HCT116 (cell line): ENCODE results near the gene KAZN. TPM values are rescaled to one million over a fixed set of nuclear protein-coding genes. Genes with fewer than 3 reads are reported as not detected.

ENCODE experiments used
- ATAC-seq: fragments of 200-7000 bp; cut with Tn5 transposase; 2 replicates; pipeline ENCODE4 v1.9.1; 2020; ENCODE audit warnings: mild to moderate bottlenecking, moderate library complexity
- BruUV-seq: library from RNA; stranded (reverse); fragments of 400-500 nt; replicated peaks from 2 replicates; lab custom pipeline; 2021; lab: Mats Ljungman, UMichigan
- CTCF ChIA-PET: fragments of 300-600 bp; sonication (Branson Sonifier 250); formaldehyde crosslinking; loops from one replicate; lab custom pipeline; 2021; ENCODE audit warnings: antibody characterized with exemption; lab: Charles Lee
- POLR2A ChIA-PET: fragments of 300-600, 350-600 bp; sonication (Branson Sonifier 250); formaldehyde crosslinking; loops from one replicate; lab custom pipeline; 2021; ENCODE audit warnings: antibody characterized with exemption; lab: Charles Lee
- RAD21 ChIA-PET, 2 experiments: fragments of 300-600 bp; sonication (Branson Sonifier 250); formaldehyde crosslinking; loops; one replicate each; lab custom pipeline; 2023; ENCODE audit warnings: low total read pairs in 2 of 2; ENCODE audit not compliant: uncharacterized antibody in 2 of 2, unreplicated experiment in 2 of 2, low non-redundant PET in 1 of 2; lab: Charles Lee
- DNase-seq: peaks from one replicate; pipeline ENCODE4 v3.0.0-alpha.2; 2010; ENCODE audit warnings: low read depth, low spot score
- H2AFZ ChIP-seq: fragments of 200-600 bp; shearing (Covaris generic), sonication (generic); 2 replicates; pipeline ENCODE4 v1.6.1; 2017; ENCODE audit warnings: low read depth, mixed run types, mixed read lengths, antibody characterized with exemption, low read length; ENCODE audit not compliant: poor library complexity, severe bottlenecking
- H3K27ac ChIP-seq: 2 replicates; pipeline ENCODE4 v1.5.1; 2012; ENCODE audit warnings: low read depth, low read length
- H3K27me3 ChIP-seq: fragments of 200-600 bp; sonication (generic); 2 replicates; pipeline ENCODE4 v1.6.1; 2016; ENCODE audit warnings: mixed run types, low read length, mixed read lengths; ENCODE audit not compliant: insufficient read depth
- H3K36me3 ChIP-seq, 2 experiments: fragments of 200-500 bp in 1 of 2; fragments of 200-600 bp in 1 of 2; sonication (Bioruptor generic) in 1 of 2; sonication (generic) in 1 of 2; 2 replicates each; pipeline versions ENCODE4 v1.5.1 to v1.6.1; 2014 to 2016; ENCODE audit warnings: low read length in 2 of 2, inconsistent platforms in 1 of 2, mixed read lengths in 1 of 2, mixed run types in 1 of 2; ENCODE audit not compliant: insufficient read depth in 2 of 2, control insufficient read depth in 1 of 2
- H3K4me1 ChIP-seq, 2 experiments: fragments of 200-600 bp in 1 of 2; sonication (generic) in 1 of 2; 2 replicates each; pipeline versions ENCODE4 v1.5.1 to v1.6.1; 2012 to 2017; ENCODE audit warnings: low read length in 2 of 2, inconsistent platforms in 1 of 2, mild to moderate bottlenecking in 1 of 2, mixed read lengths in 1 of 2, mixed run types in 1 of 2, moderate library complexity in 1 of 2; ENCODE audit not compliant: insufficient read depth in 2 of 2, control insufficient read depth in 1 of 2
- H3K4me2 ChIP-seq: fragments of 200-600 bp; sonication (generic); 2 replicates; pipeline ENCODE4 v1.6.1; 2017; ENCODE audit warnings: mixed run types, low read length, mixed read lengths
- H3K4me3 ChIP-seq, 2 experiments: fragments of 200-600 bp in 1 of 2; sonication (generic) in 1 of 2; replicated peaks in 1 of 2; 2 replicates each; pipeline ENCODE4 v1.5.1; 2011 to 2016; ENCODE audit warnings: low read length in 2 of 2, control low read depth in 1 of 2, low read depth in 1 of 2, mild to moderate bottlenecking in 1 of 2, mixed read lengths in 1 of 2, mixed run types in 1 of 2
- H3K79me2 ChIP-seq: fragments of 200-600 bp; sonication (generic); 2 replicates; pipeline ENCODE4 v1.6.1; 2017; ENCODE audit warnings: mild to moderate bottlenecking, mixed run types, low read length, moderate library complexity, mixed read lengths; ENCODE audit not compliant: insufficient read depth
- H3K9ac ChIP-seq: fragments of 200-600 bp; sonication (generic); 2 replicates; pipeline ENCODE4 v1.6.1; 2016; ENCODE audit warnings: low read length, mixed read lengths
- H3K9me2 ChIP-seq: fragments of 200-600 bp; sonication (generic), shearing (Covaris generic); 2 replicates; pipeline ENCODE4 v1.6.1; 2017; ENCODE audit warnings: mixed run types, mild to moderate bottlenecking, moderate library complexity; ENCODE audit not compliant: insufficient read depth
- H3K9me3 ChIP-seq, 2 experiments: fragments of 200-500 bp in 1 of 2; fragments of 200-600 bp in 1 of 2; sonication (Bioruptor generic) in 1 of 2; sonication (generic) in 1 of 2; 2 replicates each; pipeline ENCODE4 v1.6.1; 2014 to 2017; ENCODE audit warnings: low read length in 2 of 2, mixed read lengths in 2 of 2, inconsistent platforms in 1 of 2, low read depth in 1 of 2, mild to moderate bottlenecking in 1 of 2, mixed run types in 1 of 2, moderate library complexity in 1 of 2; ENCODE audit not compliant: control insufficient read depth in 1 of 2, insufficient read depth in 1 of 2
- H4K20me1 ChIP-seq: fragments of 200-600 bp; sonication (generic), shearing (Covaris generic); 2 replicates; pipeline ENCODE4 v1.6.1; 2017; ENCODE audit warnings: mixed run types, mild to moderate bottlenecking, moderate library complexity; ENCODE audit not compliant: insufficient read depth
- ATF3 ChIP-seq: IDR thresholded peaks from 2 replicates; pipeline ENCODE4 v1.6.1; 2012
- EGR1 ChIP-seq: IDR thresholded peaks from 2 replicates; pipeline ENCODE4 v1.6.1; 2012; ENCODE audit warnings: low read depth
- EZH2phosphoT487 ChIP-seq: fragments of 200-600 bp; IDR thresholded peaks from 2 replicates; pipeline ENCODE4 v1.6.1; 2018; ENCODE audit warnings: antibody characterized with exemption, borderline replicate concordance
- FOSL1 ChIP-seq: IDR thresholded peaks from 2 replicates; pipeline ENCODE4 v1.6.1; 2012; ENCODE audit warnings: low read depth
- JUND ChIP-seq: IDR thresholded peaks from 2 replicates; pipeline ENCODE4 v1.6.1; 2012
- POLR2A ChIP-seq: IDR thresholded peaks from 2 replicates; pipeline ENCODE4 v1.7.0; 2011; ENCODE audit warnings: borderline replicate concordance; ENCODE audit not compliant: insufficient read depth, insufficient read length; ENCODE audit errors: extremely low read depth
- POLR2AphosphoS5 ChIP-seq: IDR thresholded peaks from 2 replicates; pipeline ENCODE4 v1.6.1; 2011; ENCODE audit warnings: mild to moderate bottlenecking, low read depth, low read length, moderate library complexity
- SP1 ChIP-seq: IDR thresholded peaks from 2 replicates; pipeline ENCODE4 v1.6.1; 2012; ENCODE audit warnings: low read depth
- SRF ChIP-seq: IDR thresholded peaks from 2 replicates; pipeline ENCODE4 v1.6.1; 2012; ENCODE audit warnings: low read depth
- ZFX ChIP-seq: fragments of 450-650 bp; IDR thresholded peaks from 2 replicates; pipeline ENCODE4 v1.6.1; 2017
- ZNF274 ChIP-seq: fragments of 200-500 bp; sonication (Bioruptor generic); IDR thresholded peaks from 2 replicates; pipeline ENCODE4 v1.6.1; 2014; ENCODE audit warnings: mild to moderate bottlenecking, low read depth, low read length, inconsistent platforms
- intact Hi-C: fragments of 100-400 bp; cut with micrococcal nuclease; formaldehyde crosslinking; loops from 2 replicates; pipeline ENCODE4 v1.10.0; 2022
- total RNA-seq: library from RNA; stranded (reverse); gene quantifications from one replicate; pipeline ENCODE4 v1.2.1, GENCODE V29; 2021; ENCODE audit not compliant: unreplicated experiment
- TF ChIP-seq, protein P1 (sequence below), 3 experiments: fragments of 200-600 bp in 1 of 3; sonication (generic) in 1 of 3; IDR thresholded peaks in 2 of 3; conservative IDR thresholded peaks in 1 of 3; 2 replicates each; pipeline ENCODE4 v1.5.1; 2012 to 2017; ENCODE audit warnings: low read depth in 2 of 3, low read length in 2 of 3, antibody characterized with exemption in 1 of 3, borderline replicate concordance in 1 of 3, control low read depth in 1 of 3, mild to moderate bottlenecking in 1 of 3, mixed read lengths in 1 of 3, mixed run types in 1 of 3, moderate library complexity in 1 of 3; ENCODE audit not compliant: insufficient read depth in 1 of 3
- TF ChIP-seq, protein P2 (sequence below): IDR thresholded peaks from 2 replicates; pipeline ENCODE4 v1.6.1; 2012; ENCODE audit warnings: low read depth

Gene KAZN
- total RNA-seq, 1 experiment from 2014 or later = 13.4 TPM

DNA sequence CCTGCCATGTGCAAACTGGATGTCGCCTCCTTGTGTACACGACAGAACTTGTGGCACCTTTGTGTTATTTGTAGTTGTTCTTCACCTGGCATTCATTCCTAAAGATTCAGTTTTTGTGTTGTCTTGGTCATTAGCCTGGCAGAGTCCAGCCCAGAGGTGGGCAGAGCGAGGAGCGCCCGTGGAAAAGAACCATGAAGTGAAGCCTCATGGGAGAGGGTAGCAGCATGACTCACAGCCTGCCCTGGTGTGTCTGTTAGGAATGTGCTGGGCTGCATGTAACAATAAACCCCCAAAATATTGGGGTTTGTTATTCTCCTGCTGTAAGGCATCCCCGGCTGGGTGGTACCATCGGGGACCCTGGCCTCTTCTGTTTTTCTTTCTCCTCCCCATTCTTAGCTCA is 430.1 kb downstream of the KAZN start:
- ChIA-PET POLR2A (no interaction called here), RAD21 (interaction anchor here in 1 of 2 experiments (0.6 kb wide), 1 partner anchor 250 kb away, joined by 3 read pairs; no protein-coding TSS in a partner anchor), CTCF (interaction anchor here (1.3 to 1.6 kb wide), 3 partner anchors 10 to 249 kb away, joined by 3 to 12 read pairs (median 7); no protein-coding TSS in a partner anchor)
- Histone ChIP-seq H3K27ac (no peak overlapping the region), H3K4me2 (no peak overlapping the region), H2AFZ (no peak overlapping the region), H3K27me3 (no peaks in the 10 kb centered on the region), H3K4me1 (peaks cover 6 to 27% of the 10 kb centered on the region in 2 experiments; a peak in 3 of 4 replicates), H3K9me2 (no peaks in the 10 kb centered on the region), H3K9ac (no peak overlapping the region), H3K36me3 (no peaks in the 10 kb centered on the region), H4K20me1 (no peaks in the 10 kb centered on the region), H3K4me3 (no peak overlapping the region), H3K9me3 (no peaks in the 10 kb centered on the region), H3K79me2 (no peaks in the 10 kb centered on the region)
- BruUV-seq = no TSS peak
- intact Hi-C loops = loop anchor here (5.0 kb wide), 1 partner anchor 461 kb away; no protein-coding TSS in a partner anchor
- no peak for DNase-seq
- no peak for ATAC-seq
- TF ChIP-seq, protein P1, sequence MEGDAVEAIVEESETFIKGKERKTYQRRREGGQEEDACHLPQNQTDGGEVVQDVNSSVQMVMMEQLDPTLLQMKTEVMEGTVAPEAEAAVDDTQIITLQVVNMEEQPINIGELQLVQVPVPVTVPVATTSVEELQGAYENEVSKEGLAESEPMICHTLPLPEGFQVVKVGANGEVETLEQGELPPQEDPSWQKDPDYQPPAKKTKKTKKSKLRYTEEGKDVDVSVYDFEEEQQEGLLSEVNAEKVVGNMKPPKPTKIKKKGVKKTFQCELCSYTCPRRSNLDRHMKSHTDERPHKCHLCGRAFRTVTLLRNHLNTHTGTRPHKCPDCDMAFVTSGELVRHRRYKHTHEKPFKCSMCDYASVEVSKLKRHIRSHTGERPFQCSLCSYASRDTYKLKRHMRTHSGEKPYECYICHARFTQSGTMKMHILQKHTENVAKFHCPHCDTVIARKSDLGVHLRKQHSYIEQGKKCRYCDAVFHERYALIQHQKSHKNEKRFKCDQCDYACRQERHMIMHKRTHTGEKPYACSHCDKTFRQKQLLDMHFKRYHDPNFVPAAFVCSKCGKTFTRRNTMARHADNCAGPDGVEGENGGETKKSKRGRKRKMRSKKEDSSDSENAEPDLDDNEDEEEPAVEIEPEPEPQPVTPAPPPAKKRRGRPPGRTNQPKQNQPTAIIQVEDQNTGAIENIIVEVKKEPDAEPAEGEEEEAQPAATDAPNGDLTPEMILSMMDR (IDR thresholded peaks at IDR 0.05 in 2 of 3, conservative IDR thresholded peaks at IDR 0.05 in 1 of 3; ENCODE audit: borderline replicate concordance in 1 of 3, insufficient read depth in 1 of 3, low read depth in 2 of 3, low read length in 2 of 3) = no peak

DNA sequence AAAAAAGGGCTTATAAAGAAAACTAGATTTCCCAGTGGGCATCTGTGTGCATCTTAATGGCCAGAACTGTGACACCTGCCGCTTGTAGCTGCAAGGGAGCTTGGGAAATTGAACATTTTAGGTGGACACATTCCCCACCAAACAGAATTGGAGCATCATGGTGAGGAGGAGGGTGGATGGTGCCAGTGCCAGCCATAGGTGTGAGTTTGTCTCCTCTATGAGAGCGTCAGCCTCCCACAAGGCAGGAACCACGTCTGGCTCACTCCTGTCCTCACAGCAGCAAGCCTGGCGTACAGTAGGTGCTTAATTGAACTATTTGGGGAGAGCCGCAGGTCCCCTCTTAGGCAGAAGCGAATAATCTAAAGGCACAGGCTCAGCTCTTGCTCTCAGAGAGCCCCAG is 430.6 kb downstream of the KAZN start:
- ChIA-PET POLR2A (no interaction called here), RAD21 (interaction anchor here in 1 of 2 experiments (0.6 kb wide), 1 partner anchor 250 kb away, joined by 3 read pairs; no protein-coding TSS in a partner anchor), CTCF (interaction anchor here (1.3 to 1.6 kb wide), 2 partner anchors 9 to 10 kb away, joined by 3 to 7 read pairs; no protein-coding TSS in a partner anchor)
- Histone ChIP-seq H3K4me3 (no peak overlapping the region), H3K9me3 (no peaks in the 10 kb centered on the region), H3K9me2 (no peaks in the 10 kb centered on the region), H2AFZ (no peak overlapping the region), H4K20me1 (no peaks in the 10 kb centered on the region), H3K27me3 (no peaks in the 10 kb centered on the region), H3K9ac (no peak overlapping the region), H3K4me2 (no peak overlapping the region), H3K36me3 (no peaks in the 10 kb centered on the region), H3K4me1 (peaks cover 6 to 27% of the 10 kb centered on the region in 2 experiments; a peak in 3 of 4 replicates), H3K79me2 (no peaks in the 10 kb centered on the region), H3K27ac (no peak overlapping the region)
- no TSS peak for BruUV-seq
- DNase-seq (no peak), ATAC-seq (no peak)
- intact Hi-C loops = loop anchor here (5.0 kb wide), 1 partner anchor 462 kb away; no protein-coding TSS in a partner anchor
- no peak for TF ChIP-seq POLR2A
- TF ChIP-seq ZFX = no peak
- no peak for TF ChIP-seq ATF3
- TF ChIP-seq JUND = no peak
- TF ChIP-seq FOSL1 = no peak
- TF ChIP-seq, protein P2, sequence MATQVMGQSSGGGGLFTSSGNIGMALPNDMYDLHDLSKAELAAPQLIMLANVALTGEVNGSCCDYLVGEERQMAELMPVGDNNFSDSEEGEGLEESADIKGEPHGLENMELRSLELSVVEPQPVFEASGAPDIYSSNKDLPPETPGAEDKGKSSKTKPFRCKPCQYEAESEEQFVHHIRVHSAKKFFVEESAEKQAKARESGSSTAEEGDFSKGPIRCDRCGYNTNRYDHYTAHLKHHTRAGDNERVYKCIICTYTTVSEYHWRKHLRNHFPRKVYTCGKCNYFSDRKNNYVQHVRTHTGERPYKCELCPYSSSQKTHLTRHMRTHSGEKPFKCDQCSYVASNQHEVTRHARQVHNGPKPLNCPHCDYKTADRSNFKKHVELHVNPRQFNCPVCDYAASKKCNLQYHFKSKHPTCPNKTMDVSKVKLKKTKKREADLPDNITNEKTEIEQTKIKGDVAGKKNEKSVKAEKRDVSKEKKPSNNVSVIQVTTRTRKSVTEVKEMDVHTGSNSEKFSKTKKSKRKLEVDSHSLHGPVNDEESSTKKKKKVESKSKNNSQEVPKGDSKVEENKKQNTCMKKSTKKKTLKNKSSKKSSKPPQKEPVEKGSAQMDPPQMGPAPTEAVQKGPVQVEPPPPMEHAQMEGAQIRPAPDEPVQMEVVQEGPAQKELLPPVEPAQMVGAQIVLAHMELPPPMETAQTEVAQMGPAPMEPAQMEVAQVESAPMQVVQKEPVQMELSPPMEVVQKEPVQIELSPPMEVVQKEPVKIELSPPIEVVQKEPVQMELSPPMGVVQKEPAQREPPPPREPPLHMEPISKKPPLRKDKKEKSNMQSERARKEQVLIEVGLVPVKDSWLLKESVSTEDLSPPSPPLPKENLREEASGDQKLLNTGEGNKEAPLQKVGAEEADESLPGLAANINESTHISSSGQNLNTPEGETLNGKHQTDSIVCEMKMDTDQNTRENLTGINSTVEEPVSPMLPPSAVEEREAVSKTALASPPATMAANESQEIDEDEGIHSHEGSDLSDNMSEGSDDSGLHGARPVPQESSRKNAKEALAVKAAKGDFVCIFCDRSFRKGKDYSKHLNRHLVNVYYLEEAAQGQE = no peak
- TF ChIP-seq SRF = no peak
- no peak for TF ChIP-seq EGR1
- TF ChIP-seq POLR2AphosphoS5 = no peak
- no peak for TF ChIP-seq EZH2phosphoT487
- no peak for TF ChIP-seq ZNF274
- no peak for TF ChIP-seq SP1
